DND-41 (cell line): ENCODE results near the gene GPR146.

Experiments
- ATAC-seq: fragments of 200-7000 bp; cut with Tn5 transposase; 3 replicates; pipeline ENCODE4 v1.9.1; 2021; ENCODE audit warnings: low read depth; ENCODE audit not compliant: insufficient read depth
- DNase-seq: peaks from one replicate; pipeline ENCODE4 v3.0.0-alpha.2; 2020
- H2AFZ ChIP-seq: 2 replicates; pipeline ENCODE4 v1.6.0; 2012; ENCODE audit warnings: low read depth, low read length
- H3K27ac ChIP-seq: 2 replicates; pipeline ENCODE4 v1.5.1; 2012; ENCODE audit warnings: low read length, inconsistent platforms
- H3K27me3 ChIP-seq: fragments of 200-600 bp; sonication (generic); 2 replicates; pipeline ENCODE4 v1.6.0; 2012; ENCODE audit warnings: low read length, mild to moderate bottlenecking, inconsistent platforms; ENCODE audit not compliant: insufficient read depth, poor library complexity
- H3K36me3 ChIP-seq: 2 replicates; pipeline ENCODE4 v1.5.1; 2012; ENCODE audit warnings: low read length, inconsistent platforms; ENCODE audit not compliant: insufficient read depth
- H3K4me1 ChIP-seq: 2 replicates; pipeline ENCODE4 v1.5.1; 2012; ENCODE audit warnings: mild to moderate bottlenecking, low read length; ENCODE audit not compliant: insufficient read depth
- H3K4me2 ChIP-seq: 2 replicates; pipeline ENCODE4 v1.6.0; 2012; ENCODE audit warnings: mild to moderate bottlenecking, moderate library complexity, low read length, inconsistent platforms; ENCODE audit not compliant: insufficient read depth
- H3K4me3 ChIP-seq, 2 experiments: fragments of 200-600 bp in 1 of 2; shearing (Covaris generic) in 1 of 2; 2 replicates each; pipeline ENCODE4 v1.5.1; 2012 to 2016; ENCODE audit warnings: inconsistent platforms in 2 of 2, low read length in 2 of 2, mild to moderate bottlenecking in 2 of 2, low read depth in 1 of 2, moderate library complexity in 1 of 2
- H3K79me2 ChIP-seq: 2 replicates; pipeline ENCODE4 v1.6.0; 2012; ENCODE audit warnings: low read length, inconsistent platforms; ENCODE audit not compliant: insufficient read depth
- H3K9ac ChIP-seq: 2 replicates; pipeline ENCODE4 v1.6.0; 2012; ENCODE audit warnings: low read depth, mild to moderate bottlenecking, inconsistent platforms, low read length, moderate library complexity
- H3K9me3 ChIP-seq: 2 replicates; pipeline ENCODE4 v1.5.1; 2012; ENCODE audit warnings: low read length, moderate library complexity, mild to moderate bottlenecking, inconsistent platforms; ENCODE audit not compliant: insufficient read depth, severe bottlenecking
- H4K20me1 ChIP-seq: 2 replicates; pipeline ENCODE4 v1.6.0; 2012; ENCODE audit warnings: low read length; ENCODE audit not compliant: insufficient read depth
- EZH2 ChIP-seq: IDR thresholded peaks from 3 replicates; pipeline ENCODE4 v1.6.1; 2012; ENCODE audit warnings: borderline replicate concordance, low read depth, mild to moderate bottlenecking, moderate library complexity, low read length, inconsistent platforms; ENCODE audit not compliant: severe bottlenecking
- TF ChIP-seq, protein P1 (sequence below): IDR thresholded peaks from 2 replicates; pipeline ENCODE4 v1.5.1; 2012; ENCODE audit warnings: borderline replicate concordance, low read length, moderate library complexity, mild to moderate bottlenecking; ENCODE audit not compliant: poor library complexity, severe bottlenecking; ENCODE audit errors: extremely low read depth

Gene GPR146

DNA sequence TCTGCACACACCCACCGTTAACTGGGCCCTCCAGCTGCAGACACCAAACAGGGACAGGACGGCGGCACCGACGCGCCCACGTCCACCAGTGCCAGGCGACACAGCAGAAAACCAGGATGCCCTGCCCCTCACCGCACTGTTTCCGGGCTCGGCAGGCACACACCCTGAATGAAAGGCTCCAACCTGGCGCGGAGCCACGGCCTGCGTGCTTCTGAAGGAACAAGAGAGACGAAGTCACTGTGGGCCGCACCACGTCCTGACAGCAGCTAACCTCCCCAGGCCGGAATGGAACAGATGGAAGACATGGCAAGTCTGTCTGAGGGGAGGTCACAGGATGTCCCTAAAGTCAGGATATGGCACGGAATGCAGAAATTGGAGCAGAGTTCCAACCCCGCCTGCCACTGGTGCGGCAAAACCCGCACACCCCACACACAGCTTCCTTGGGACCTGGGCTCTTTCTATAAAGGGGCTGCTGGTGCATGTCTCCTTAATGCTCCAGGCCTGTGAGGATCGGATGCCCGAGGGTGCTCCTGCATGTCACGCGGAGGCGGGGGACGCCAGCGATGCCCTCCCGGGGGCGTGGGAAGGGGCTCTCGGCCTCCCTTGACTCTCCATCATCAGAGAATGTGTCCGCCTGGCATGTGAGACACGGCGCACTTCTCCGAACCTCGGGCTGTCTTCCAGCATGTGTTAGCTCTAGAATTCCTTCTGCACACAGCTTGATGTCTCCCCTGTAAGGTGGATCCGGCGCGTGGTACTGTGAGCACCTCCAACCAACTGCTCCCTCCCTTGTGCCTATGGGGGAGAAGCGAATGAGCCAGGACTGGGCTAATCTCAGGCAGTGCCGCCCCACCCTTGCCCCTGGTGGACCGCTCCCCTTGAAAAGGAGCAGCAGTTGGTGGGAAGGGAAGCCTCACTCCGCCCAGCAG lies 39.6 kb downstream of the GPR146 start:
- TF ChIP-seq, protein P1, sequence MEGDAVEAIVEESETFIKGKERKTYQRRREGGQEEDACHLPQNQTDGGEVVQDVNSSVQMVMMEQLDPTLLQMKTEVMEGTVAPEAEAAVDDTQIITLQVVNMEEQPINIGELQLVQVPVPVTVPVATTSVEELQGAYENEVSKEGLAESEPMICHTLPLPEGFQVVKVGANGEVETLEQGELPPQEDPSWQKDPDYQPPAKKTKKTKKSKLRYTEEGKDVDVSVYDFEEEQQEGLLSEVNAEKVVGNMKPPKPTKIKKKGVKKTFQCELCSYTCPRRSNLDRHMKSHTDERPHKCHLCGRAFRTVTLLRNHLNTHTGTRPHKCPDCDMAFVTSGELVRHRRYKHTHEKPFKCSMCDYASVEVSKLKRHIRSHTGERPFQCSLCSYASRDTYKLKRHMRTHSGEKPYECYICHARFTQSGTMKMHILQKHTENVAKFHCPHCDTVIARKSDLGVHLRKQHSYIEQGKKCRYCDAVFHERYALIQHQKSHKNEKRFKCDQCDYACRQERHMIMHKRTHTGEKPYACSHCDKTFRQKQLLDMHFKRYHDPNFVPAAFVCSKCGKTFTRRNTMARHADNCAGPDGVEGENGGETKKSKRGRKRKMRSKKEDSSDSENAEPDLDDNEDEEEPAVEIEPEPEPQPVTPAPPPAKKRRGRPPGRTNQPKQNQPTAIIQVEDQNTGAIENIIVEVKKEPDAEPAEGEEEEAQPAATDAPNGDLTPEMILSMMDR: no peak
- no peak for TF ChIP-seq EZH2
- H4K20me1 ChIP-seq: peaks cover 41% of the 10 kb centered on the region

GRCh38 chr7:1085266-1085665 lies 40.9 kb downstream of the GPR146 start:
- peaks cover 34% of the 10 kb centered on the region for H4K20me1 ChIP-seq
- no peak overlapping the region for H3K9ac ChIP-seq
- no peaks in the 10 kb centered on the region for H3K36me3 ChIP-seq
- H2AFZ ChIP-seq: no peak overlapping the region
- H3K4me1 ChIP-seq: peaks cover 12% of the 10 kb centered on the region
- no peak overlapping the region for H3K4me2 ChIP-seq
- TF ChIP-seq EZH2: no peak
- no peak overlapping the region for H3K27ac ChIP-seq
- H3K27me3 ChIP-seq: no peaks in the 10 kb centered on the region
- no peak for ATAC-seq
- no peak overlapping the region for H3K4me3 ChIP-seq
- no peak for DNase-seq
- H3K79me2 ChIP-seq: no peaks in the 10 kb centered on the region
- no peaks in the 10 kb centered on the region for H3K9me3 ChIP-seq

More for the DNA sequence above, 39.6 kb downstream of the GPR146 start:
- Histone ChIP-seq H3K4me1 (peaks cover 12% of the 10 kb centered on the region), H3K4me3 (no peak overlapping the region), H3K27me3 (no peaks in the 10 kb centered on the region), H3K4me2 (no peak overlapping the region), H3K9me3 (no peaks in the 10 kb centered on the region), H3K79me2 (no peaks in the 10 kb centered on the region), H3K9ac (no peak overlapping the region), H3K36me3 (no peaks in the 10 kb centered on the region), H3K27ac (no peak overlapping the region), H2AFZ (no peak overlapping the region)
- DNase-seq: no peak
- ATAC-seq: no peak

- H3K4me2 ChIP-seq: no peak overlapping the region
- ATAC-seq (no peak), DNase-seq (no peak)
- peaks cover 28% of the 10 kb centered on the region for H4K20me1 ChIP-seq
- H3K9me3 ChIP-seq: no peaks in the 10 kb centered on the region
- no peak overlapping the region; the same call in 1 of the 2 replicates for H3K27ac ChIP-seq
- no peak overlapping the region for H2AFZ ChIP-seq
- H3K36me3 ChIP-seq: no peaks in the 10 kb centered on the region
- H3K4me3 ChIP-seq: no peak overlapping the region
- H3K9ac ChIP-seq: no peak overlapping the region
- no peaks in the 10 kb centered on the region for H3K27me3 ChIP-seq
- peaks cover 12% of the 10 kb centered on the region for H3K4me1 ChIP-seq
- no peaks in the 10 kb centered on the region for H3K79me2 ChIP-seq
- TF ChIP-seq, protein P1: no peak
- TF ChIP-seq EZH2: no peak
Measured at GRCh38 chr7:1085910-1086421, 41.6 kb downstream of the GPR146 start.
